Stimulated activated CD4-positive, alpha-beta T cell treated with anti-CD3 and anti-CD28 coated beads, Interleukin-2, amount 100 ng/mL, for 4 hours (primary cell): ENCODE results near the gene DIS3L2.
"Not testable (repeated sequence)": the region's sequence is repeated elsewhere in the genome, so short reads cannot be mapped to it uniquely, and the experiment has no call there.

Experiments used
- DNase-seq: peaks from one replicate; pipeline ENCODE4 v3.0.0-alpha.2; 2020; ENCODE audit warnings: low read depth

The DIS3L2 gene

GRCh38 chr2:232058063-232058877 is 96.8 kb downstream of the DIS3L2 start:
- DNase-seq, result no peak

- DNase-seq, result no peak
These were observed 97.4 kb downstream of the DIS3L2 start for GRCh38 chr2:232058931-232059330.

- no peak for DNase-seq
These were observed 99.8 kb downstream of the DIS3L2 start for GRCh38 chr2:232061265-232061664.

GRCh38 chr2:232073026-232073425 is 111.5 kb downstream of the DIS3L2 start:
- DNase-seq, result no peak

- no peak for DNase-seq
These were observed 112.2 kb downstream of the DIS3L2 start for GRCh38 chr2:232073699-232074098.

GRCh38 chr2:232075080-232075479 is 113.6 kb downstream of the DIS3L2 start:
- no peak for DNase-seq

GRCh38 chr2:232075859-232076258 is 114.3 kb downstream of the DIS3L2 start:
- no peak for DNase-seq

GRCh38 chr2:232076272-232076671 is 114.8 kb downstream of the DIS3L2 start:
- no peak for DNase-seq

GRCh38 chr2:232076736-232077135 is 115.2 kb downstream of the DIS3L2 start:
- no peak for DNase-seq

GRCh38 chr2:232085164-232085563 is 123.7 kb downstream of the DIS3L2 start:
- no peak for DNase-seq

- no peak for DNase-seq
These were observed 124.4 kb downstream of the DIS3L2 start for GRCh38 chr2:232085826-232086425.

- no peak for DNase-seq
These were observed 127.3 kb downstream of the DIS3L2 start for GRCh38 chr2:232088771-232089170.

- no peak for DNase-seq
These were observed 132.7 kb downstream of the DIS3L2 start for GRCh38 chr2:232094201-232094600.

- DNase-seq, result no peak
These were observed 133.4 kb downstream of the DIS3L2 start for GRCh38 chr2:232094883-232095282.

GRCh38 chr2:232097260-232097659 is 135.7 kb downstream of the DIS3L2 start:
- DNase-seq, result no peak

- no peak for DNase-seq
These were observed 136.2 kb downstream of the DIS3L2 start for GRCh38 chr2:232097758-232098157.

GRCh38 chr2:232102380-232102779 is 140.9 kb downstream of the DIS3L2 start:
- no peak for DNase-seq

- no peak for DNase-seq
These were observed 141.7 kb downstream of the DIS3L2 start for GRCh38 chr2:232103140-232103737.

- no peak for DNase-seq
These were observed 142.6 kb downstream of the DIS3L2 start for GRCh38 chr2:232104076-232104646.

- DNase-seq, result no peak
These were observed 150.0 kb downstream of the DIS3L2 start for GRCh38 chr2:232111551-232111950.

- no peak for DNase-seq
These were observed 152.3 kb downstream of the DIS3L2 start for GRCh38 chr2:232113821-232114220.

GRCh38 chr2:232115728-232116361 is 154.3 kb downstream of the DIS3L2 start:
- DNase-seq, result not testable (repeated sequence)
